SJCRH30 (cell line): ENCODE results near the gene IL22. TPM values are rescaled to one million over a fixed set of nuclear protein-coding genes. Genes with fewer than 3 reads are reported as not detected.

Experiments
- DNase-seq, 2 experiments: peaks; one replicate each; pipeline ENCODE4 v3.0.0-alpha.2; 2015 to 2020
- H3K27ac ChIP-seq: fragments of 250-450 bp; sonication (Bioruptor Pico); 2 replicates; pipeline ENCODE4 v1.5.1; 2020; ENCODE audit warnings: mild to moderate bottlenecking, moderate library complexity
- H3K27me3 ChIP-seq: fragments of 250-450 bp; sonication (Bioruptor Pico); 2 replicates; pipeline ENCODE4 v1.5.1; 2020; ENCODE audit warnings: mild to moderate bottlenecking, moderate library complexity
- H3K36me3 ChIP-seq: fragments of 250-450 bp; sonication (Bioruptor Pico); 2 replicates; pipeline ENCODE4 v1.5.1; 2020; ENCODE audit warnings: mild to moderate bottlenecking, moderate library complexity
- H3K4me1 ChIP-seq: fragments of 250-450 bp; sonication (Bioruptor Pico); 2 replicates; pipeline ENCODE4 v1.5.1; 2020; ENCODE audit warnings: mild to moderate bottlenecking, moderate library complexity
- H3K4me3 ChIP-seq: fragments of 250-450 bp; sonication (Bioruptor Pico); 2 replicates; pipeline ENCODE4 v1.5.1; 2020; ENCODE audit warnings: mild to moderate bottlenecking, moderate library complexity
- H3K9me3 ChIP-seq: fragments of 250-450 bp; sonication (Bioruptor Pico); replicated peaks from 2 replicates; pipeline ENCODE4 v1.5.1; 2020; ENCODE audit warnings: mild to moderate bottlenecking, moderate library complexity
- total RNA-seq: library from RNA; depleted of rRNA; stranded (reverse); fragments of >200 nt; shearing (Covaris generic); gene quantifications from 2 replicates; pipeline ENCODE4 v1.2.3, GENCODE V29; 2014

Gene IL22
- total RNA-seq, 1 experiment from 2014 or later, result not detected

- Histone ChIP-seq H3K9me3 (peaks cover 4% of the 10 kb centered on the region; the same call in 1 of the 2 replicates), H3K36me3 (no peaks in the 10 kb centered on the region), H3K27ac (no peak overlapping the region), H3K4me3 (no peak overlapping the region), H3K27me3 (no peaks in the 10 kb centered on the region), H3K4me1 (peaks cover 21% of the 10 kb centered on the region)
- no peak for DNase-seq
Measured at GRCh38 chr12:68247785-68248184, 5.6 kb downstream of the IL22 start.

- peaks cover 1% of the 10 kb centered on the region; the same call in 1 of the 2 replicates for H3K9me3 ChIP-seq
- no peak overlapping the region for H3K4me3 ChIP-seq
- peak overlapping the region; percentile 70; the same call in 1 of the 2 replicates for H3K27ac ChIP-seq
- no peaks in the 10 kb centered on the region for H3K27me3 ChIP-seq
- H3K36me3 ChIP-seq, result no peaks in the 10 kb centered on the region
- peaks cover 21% of the 10 kb centered on the region for H3K4me1 ChIP-seq
- DNase-seq, result no peak
Measured at GRCh38 chr12:68246350-68246749, 7.1 kb downstream of the IL22 start.

- peak; percentile 33 to 59 for DNase-seq
- no peaks in the 10 kb centered on the region; the same call in 1 of the 2 replicates for H3K9me3 ChIP-seq
- H3K27ac ChIP-seq, result peak overlapping the region; percentile 70
- H3K27me3 ChIP-seq, result no peaks in the 10 kb centered on the region
- no peaks in the 10 kb centered on the region for H3K36me3 ChIP-seq
- peaks cover 18% of the 10 kb centered on the region for H3K4me1 ChIP-seq
- H3K4me3 ChIP-seq, result peak overlapping the region; percentile 45
Measured at GRCh38 chr12:68245180-68246021, 8.0 kb downstream of the IL22 start.

GRCh38 chr12:68242777-68243176 lies 10.6 kb downstream of the IL22 start:
- Histone ChIP-seq H3K4me3 (no peak overlapping the region), H3K4me1 (peaks cover 19% of the 10 kb centered on the region), H3K36me3 (no peaks in the 10 kb centered on the region), H3K27ac (no peak overlapping the region), H3K27me3 (no peaks in the 10 kb centered on the region), H3K9me3 (no peaks in the 10 kb centered on the region; the same call in 1 of the 2 replicates)
- DNase-seq, result no peak

- Histone ChIP-seq H3K4me1 (peaks cover 31% of the 10 kb centered on the region), H3K4me3 (no peak overlapping the region), H3K9me3 (no peaks in the 10 kb centered on the region), H3K27me3 (no peaks in the 10 kb centered on the region), H3K36me3 (no peaks in the 10 kb centered on the region), H3K27ac (no peak overlapping the region)
- no peak for DNase-seq
Measured at GRCh38 chr12:68240975-68241374, 12.4 kb downstream of the IL22 start.

- H3K27ac ChIP-seq, result no peak overlapping the region
- no peaks in the 10 kb centered on the region for H3K36me3 ChIP-seq
- H3K9me3 ChIP-seq, result no peaks in the 10 kb centered on the region
- no peak overlapping the region for H3K4me3 ChIP-seq
- H3K4me1 ChIP-seq, result peaks cover 25% of the 10 kb centered on the region
- H3K27me3 ChIP-seq, result no peaks in the 10 kb centered on the region
- DNase-seq, result no peak
Measured at GRCh38 chr12:68240079-68240478, 13.3 kb downstream of the IL22 start.

GRCh38 chr12:68239309-68239982 lies 14.0 kb downstream of the IL22 start:
- Histone ChIP-seq H3K27ac (no peak overlapping the region), H3K27me3 (no peaks in the 10 kb centered on the region)

GRCh38 chr12:68237619-68238018 lies 15.8 kb downstream of the IL22 start:
- Histone ChIP-seq H3K36me3 (no peaks in the 10 kb centered on the region), H3K4me1 (peaks cover 21% of the 10 kb centered on the region), H3K9me3 (no peaks in the 10 kb centered on the region), H3K4me3 (no peak overlapping the region), H3K27ac (peak overlapping the region; percentile 46), H3K27me3 (no peaks in the 10 kb centered on the region)
- DNase-seq, result peak in 1 of 2 experiments; percentile 40

More at GRCh38 chr12:68239309-68239982, 14.0 kb downstream of the IL22 start:
- no peaks in the 10 kb centered on the region for H3K36me3 ChIP-seq
- H3K9me3 ChIP-seq, result no peaks in the 10 kb centered on the region
- H3K4me1 ChIP-seq, result peaks cover 21% of the 10 kb centered on the region
- no peak overlapping the region for H3K4me3 ChIP-seq
- no peak for DNase-seq

- Histone ChIP-seq H3K27me3 (no peaks in the 10 kb centered on the region), H3K9me3 (no peaks in the 10 kb centered on the region), H3K4me1 (peaks cover 21% of the 10 kb centered on the region), H3K4me3 (no peak overlapping the region), H3K36me3 (no peaks in the 10 kb centered on the region), H3K27ac (peak overlapping the region; percentile 46)
- DNase-seq, result no peak
Measured at GRCh38 chr12:68237078-68237477, 16.3 kb downstream of the IL22 start.

- no peak overlapping the region for H3K4me3 ChIP-seq
- no peaks in the 10 kb centered on the region for H3K9me3 ChIP-seq
- H3K27me3 ChIP-seq, result no peaks in the 10 kb centered on the region
- no peaks in the 10 kb centered on the region for H3K36me3 ChIP-seq
- peaks cover 21% of the 10 kb centered on the region for H3K4me1 ChIP-seq
- H3K27ac ChIP-seq, result peak overlapping the region; percentile 46; the same call in 1 of the 2 replicates
- no peak for DNase-seq
Measured at GRCh38 chr12:68236421-68237059, 16.9 kb downstream of the IL22 start.

GRCh38 chr12:68235576-68235975 lies 17.8 kb downstream of the IL22 start:
- no peak overlapping the region for H3K4me3 ChIP-seq
- no peaks in the 10 kb centered on the region for H3K36me3 ChIP-seq
- peaks cover 18% of the 10 kb centered on the region for H3K4me1 ChIP-seq
- no peak overlapping the region for H3K27ac ChIP-seq
- no peaks in the 10 kb centered on the region for H3K9me3 ChIP-seq
- DNase-seq, result no peak
- H3K27me3 ChIP-seq, result no peaks in the 10 kb centered on the region

- Histone ChIP-seq H3K36me3 (no peaks in the 10 kb centered on the region), H3K4me3 (no peak overlapping the region), H3K27ac (no peak overlapping the region), H3K9me3 (no peaks in the 10 kb centered on the region), H3K27me3 (no peaks in the 10 kb centered on the region), H3K4me1 (peaks cover 16% of the 10 kb centered on the region)
- no peak for DNase-seq
Measured at GRCh38 chr12:68234140-68234539, 19.3 kb downstream of the IL22 start.

- peaks cover 16% of the 10 kb centered on the region for H3K4me1 ChIP-seq
- no peak overlapping the region for H3K4me3 ChIP-seq
- DNase-seq, result no peak
- no peaks in the 10 kb centered on the region for H3K9me3 ChIP-seq
- no peak overlapping the region for H3K27ac ChIP-seq
- no peaks in the 10 kb centered on the region for H3K36me3 ChIP-seq
- no peaks in the 10 kb centered on the region for H3K27me3 ChIP-seq
Measured at GRCh38 chr12:68233498-68233897, 19.9 kb downstream of the IL22 start.

- Histone ChIP-seq H3K36me3 (no peaks in the 10 kb centered on the region), H3K4me1 (peaks cover 3% of the 10 kb centered on the region; the same call in 1 of the 2 replicates), H3K27me3 (no peaks in the 10 kb centered on the region), H3K4me3 (no peak overlapping the region), H3K27ac (no peak overlapping the region), H3K9me3 (no peaks in the 10 kb centered on the region)
- no peak for DNase-seq
Measured at GRCh38 chr12:68231691-68232090, 21.7 kb downstream of the IL22 start.

- Histone ChIP-seq H3K4me1 (no peaks in the 10 kb centered on the region), H3K36me3 (no peaks in the 10 kb centered on the region), H3K9me3 (no peaks in the 10 kb centered on the region), H3K27me3 (no peaks in the 10 kb centered on the region), H3K4me3 (no peak overlapping the region), H3K27ac (no peak overlapping the region)
- no peak for DNase-seq
Measured at GRCh38 chr12:68231229-68231628, 22.2 kb downstream of the IL22 start.
